Loucy (cell line): ENCODE measurements around the gene PKDCC.

Source experiments
- H2AFZ ChIP-seq: fragments of 200-600 bp; sonication (generic); 2 replicates; pipeline ENCODE4 v1.6.0; 2016; ENCODE audit warnings: antibody characterized with exemption, mild to moderate bottlenecking, low read length, moderate library complexity
- H3F3A ChIP-seq: fragments of 200-600 bp; 2 replicates; pipeline ENCODE4 v1.6.0; 2016; ENCODE audit warnings: antibody characterized with exemption, low read depth, mild to moderate bottlenecking
- H3K27me3 ChIP-seq: fragments of 200-600 bp; sonication (generic); 2 replicates; pipeline ENCODE4 v1.6.1; 2014; ENCODE audit warnings: low read length, mild to moderate bottlenecking; ENCODE audit not compliant: insufficient read depth, poor library complexity, severe bottlenecking
- H3K36me3 ChIP-seq: fragments of 200-600 bp; sonication (generic); 2 replicates; pipeline ENCODE4 v1.6.1; 2016; ENCODE audit warnings: low read length; ENCODE audit not compliant: insufficient read depth
- H3K4me1 ChIP-seq: fragments of 200-600 bp; sonication (generic); 2 replicates; pipeline ENCODE4 v1.5.1; 2014; ENCODE audit warnings: low read length, mild to moderate bottlenecking; ENCODE audit not compliant: insufficient read depth, poor library complexity, severe bottlenecking
- H3K4me2 ChIP-seq: fragments of 200-600 bp; sonication (generic); 2 replicates; pipeline ENCODE4 v1.6.0; 2014; ENCODE audit warnings: antibody characterized with exemption, low read length, low read depth, mild to moderate bottlenecking; ENCODE audit not compliant: poor library complexity, severe bottlenecking
- H3K4me3 ChIP-seq: fragments of 200-600 bp; sonication (generic); 2 replicates; pipeline ENCODE4 v1.5.1; 2014; ENCODE audit warnings: low read length, mild to moderate bottlenecking, mixed read lengths; ENCODE audit not compliant: poor library complexity, severe bottlenecking
- H3K79me2 ChIP-seq: fragments of 200-600 bp; sonication (generic); 2 replicates; pipeline ENCODE4 v1.6.1; 2014; ENCODE audit warnings: low read length; ENCODE audit not compliant: insufficient read depth
- H3K9ac ChIP-seq: fragments of 200-600 bp; sonication (generic); 2 replicates; pipeline ENCODE4 v1.6.0; 2014; ENCODE audit warnings: mild to moderate bottlenecking, low read depth, low read length, moderate library complexity; ENCODE audit not compliant: poor library complexity, severe bottlenecking
- H3K9me2 ChIP-seq: fragments of 200-600 bp; sonication (generic); replicated peaks from 2 replicates; pipeline ENCODE4 v1.6.1; 2016; ENCODE audit warnings: low read depth, low read length, mixed read lengths
- H3K9me3 ChIP-seq: fragments of 200-600 bp; sonication (generic); 2 replicates; pipeline ENCODE4 v1.6.1; 2014; ENCODE audit warnings: mild to moderate bottlenecking, antibody characterized with exemption, low read length, low read depth; ENCODE audit not compliant: insufficient read depth
- H4K20me1 ChIP-seq: fragments of 200-600 bp; sonication (generic); 2 replicates; pipeline ENCODE4 v1.6.0; 2014; ENCODE audit warnings: antibody characterized with exemption, low read length, mild to moderate bottlenecking; ENCODE audit not compliant: insufficient read depth, poor library complexity, severe bottlenecking
- CTCF ChIP-seq: fragments of 200-600 bp; sonication (generic); conservative IDR thresholded peaks from 2 replicates; pipeline ENCODE4 v1.5.1; 2014; ENCODE audit warnings: mild to moderate bottlenecking, antibody characterized with exemption, low read length
- EZH2phosphoT487 ChIP-seq: fragments of 200-600 bp; IDR thresholded peaks from 2 replicates; pipeline ENCODE4 v1.6.1; 2018; ENCODE audit warnings: antibody characterized with exemption, mild to moderate bottlenecking, moderate library complexity, borderline replicate concordance

Gene PKDCC

GRCh38 chr2:42089340-42089925, 41.6 kb downstream of the PKDCC start:
- H3K4me2 ChIP-seq = no peak overlapping the region
- H3K9me2 ChIP-seq = no peaks in the 10 kb centered on the region
- no peaks in the 10 kb centered on the region for H3K27me3 ChIP-seq
- H2AFZ ChIP-seq = no peak overlapping the region
- no peak overlapping the region for H3K9ac ChIP-seq
- H3K36me3 ChIP-seq = no peaks in the 10 kb centered on the region
- no peak overlapping the region for H3K4me3 ChIP-seq
- no peaks in the 10 kb centered on the region for H4K20me1 ChIP-seq
- H3K79me2 ChIP-seq = no peaks in the 10 kb centered on the region
- TF ChIP-seq CTCF = peak; percentile 84
- no peak for TF ChIP-seq EZH2phosphoT487
- no peaks in the 10 kb centered on the region for H3F3A ChIP-seq
- no peaks in the 10 kb centered on the region for H3K4me1 ChIP-seq
- H3K9me3 ChIP-seq = no peaks in the 10 kb centered on the region

- TF ChIP-seq EZH2phosphoT487 (no peak), CTCF (no peak)
- H3K79me2 ChIP-seq = no peaks in the 10 kb centered on the region
- H3F3A ChIP-seq = no peaks in the 10 kb centered on the region
- no peaks in the 10 kb centered on the region for H3K36me3 ChIP-seq
- H3K9me2 ChIP-seq = no peaks in the 10 kb centered on the region
- H3K4me1 ChIP-seq = no peaks in the 10 kb centered on the region
- H4K20me1 ChIP-seq = no peaks in the 10 kb centered on the region
- no peaks in the 10 kb centered on the region for H3K9me3 ChIP-seq
- no peak overlapping the region for H3K9ac ChIP-seq
- no peak overlapping the region for H3K4me2 ChIP-seq
- H2AFZ ChIP-seq = no peak overlapping the region
- no peak overlapping the region for H3K4me3 ChIP-seq
- no peaks in the 10 kb centered on the region for H3K27me3 ChIP-seq
These were observed 42.4 kb downstream of the PKDCC start for GRCh38 chr2:42090216-42090615.

GRCh38 chr2:42091671-42092070, 43.9 kb downstream of the PKDCC start:
- no peaks in the 10 kb centered on the region for H3K27me3 ChIP-seq
- H3K79me2 ChIP-seq = no peaks in the 10 kb centered on the region
- H3K9me3 ChIP-seq = no peaks in the 10 kb centered on the region
- H3K4me1 ChIP-seq = no peaks in the 10 kb centered on the region
- no peak for TF ChIP-seq EZH2phosphoT487
- no peak for TF ChIP-seq CTCF
- H3K9ac ChIP-seq = no peak overlapping the region
- H3K4me2 ChIP-seq = no peak overlapping the region
- no peaks in the 10 kb centered on the region for H3K36me3 ChIP-seq
- no peak overlapping the region for H2AFZ ChIP-seq
- H3K4me3 ChIP-seq = no peak overlapping the region
- H4K20me1 ChIP-seq = no peaks in the 10 kb centered on the region
- no peaks in the 10 kb centered on the region for H3F3A ChIP-seq
- no peaks in the 10 kb centered on the region for H3K9me2 ChIP-seq
